ENCODE measurements around the gene SLITRK1. TPM values are rescaled to one million over a fixed set of nuclear protein-coding genes. Genes with fewer than 3 reads are reported as not detected.

SLITRK1 gene
- total RNA-seq, 1 donor from 2014 or later = 1.0 TPM

- no peaks in the 10 kb centered on the region for H3K36me3 Mint-ChIP-seq
- H3K4me1 Mint-ChIP-seq = peaks cover 36% of the 10 kb centered on the region
- no peaks in the 10 kb centered on the region for H3K9me3 Mint-ChIP-seq
- no peak for TF ChIP-seq CTCF (IDR thresholded peaks at IDR 0.05; ENCODE audit: unreplicated experiment)
- DNase-seq (ENCODE audit: low spot score in 2 of 2, unreplicated experiment in 2 of 2) = no peak
- peaks cover 63% of the 10 kb centered on the region for H3K27me3 Mint-ChIP-seq (ENCODE audit: low read depth)
- H3K4me3 Mint-ChIP-seq = no peak overlapping the region
- no peak overlapping the region for H3K27ac Mint-ChIP-seq
These were observed 1.9 kb upstream of the SLITRK1 start for GRCh38 chr13:83884141-83884540.

GRCh38 chr13:83883061-83883523 lies 818 bp upstream of the SLITRK1 start:
- no peak for DNase-seq (ENCODE audit: low spot score in 2 of 2, unreplicated experiment in 2 of 2)
- Mint-ChIP-seq H3K4me3 (peak overlapping the region; percentile 71), H3K4me1 (peaks cover 42% of the 10 kb centered on the region), H3K27me3 (ENCODE audit: low read depth) (peaks cover 74% of the 10 kb centered on the region), H3K9me3 (no peaks in the 10 kb centered on the region), H3K36me3 (no peaks in the 10 kb centered on the region), H3K27ac (no peak overlapping the region)
- no peak for TF ChIP-seq CTCF (IDR thresholded peaks at IDR 0.05; ENCODE audit: unreplicated experiment)

GRCh38 chr13:83882606-83882959 lies 309 bp upstream of the SLITRK1 start:
- Mint-ChIP-seq H3K27ac (no peak overlapping the region), H3K27me3 (ENCODE audit: low read depth) (peaks cover 79% of the 10 kb centered on the region), H3K9me3 (no peaks in the 10 kb centered on the region), H3K36me3 (no peaks in the 10 kb centered on the region), H3K4me1 (peaks cover 42% of the 10 kb centered on the region), H3K4me3 (peak overlapping the region; percentile 71)
- DNase-seq (ENCODE audit: low spot score in 2 of 2, unreplicated experiment in 2 of 2) = no peak
- no peak for TF ChIP-seq CTCF (IDR thresholded peaks at IDR 0.05; ENCODE audit: unreplicated experiment)

GRCh38 chr13:83881140-83881684 lies 1.1 kb downstream of the SLITRK1 start:
- TF ChIP-seq CTCF (IDR thresholded peaks at IDR 0.05; ENCODE audit: unreplicated experiment) = no peak
- Mint-ChIP-seq H3K4me1 (peaks cover 42% of the 10 kb centered on the region), H3K27ac (no peak overlapping the region), H3K4me3 (peak overlapping the region; percentile 71), H3K9me3 (no peaks in the 10 kb centered on the region), H3K36me3 (no peaks in the 10 kb centered on the region), H3K27me3 (ENCODE audit: low read depth) (peaks cover 91% of the 10 kb centered on the region)
- DNase-seq (ENCODE audit: low spot score in 2 of 2, unreplicated experiment in 2 of 2) = no peak

GRCh38 chr13:83880275-83881139 lies 1.8 kb downstream of the SLITRK1 start:
- H3K4me3 Mint-ChIP-seq = peak overlapping the region; percentile 71
- DNase-seq (ENCODE audit: low spot score in 2 of 2, unreplicated experiment in 2 of 2) = no peak
- no peaks in the 10 kb centered on the region for H3K9me3 Mint-ChIP-seq
- no peaks in the 10 kb centered on the region for H3K36me3 Mint-ChIP-seq
- no peak overlapping the region for H3K27ac Mint-ChIP-seq
- peaks cover 42% of the 10 kb centered on the region for H3K4me1 Mint-ChIP-seq
- H3K27me3 Mint-ChIP-seq (ENCODE audit: low read depth) = peaks cover 93% of the 10 kb centered on the region
- TF ChIP-seq CTCF (IDR thresholded peaks at IDR 0.05; ENCODE audit: unreplicated experiment) = no peak
